SK-N-SH (cell line): ENCODE results near the gene CTSA. TPM values are rescaled to one million over a fixed set of nuclear protein-coding genes. Genes with fewer than 3 reads are reported as not detected.
"Not testable (repeated sequence)": the region's sequence is repeated elsewhere in the genome, so short reads cannot be mapped to it uniquely, and the experiment has no call there.

ENCODE experiments used
- CTCF ChIA-PET: fragments of 300-600, 350-600 bp; formaldehyde crosslinking; extraction: SDS; loops from one replicate; lab custom pipeline; 2021; lab: Yijun Ruan, JAX
- POLR2A ChIA-PET: fragments of 350-600 bp; sonication (Branson Sonifier 250); formaldehyde crosslinking; extraction: SDS; loops from one replicate; lab custom pipeline; 2020; ENCODE audit warnings: antibody characterized with exemption, inconsistent platforms; lab: Yijun Ruan, JAX
- DNase-seq: peaks from one replicate; pipeline ENCODE4 v3.0.0; 2012
- H2AFZ ChIP-seq: fragments of 200-600 bp; sonication (generic); 2 replicates; pipeline ENCODE4 v1.8.1; 2016; ENCODE audit warnings: antibody characterized with exemption, mild to moderate bottlenecking, low read depth
- H3F3A ChIP-seq: fragments of 200-600 bp; sonication (generic); replicated peaks from 2 replicates; pipeline ENCODE3; 2016; ENCODE audit warnings: antibody characterized with exemption, mild to moderate bottlenecking; ENCODE audit not compliant: insufficient read depth
- H3K27ac ChIP-seq, 2 experiments: fragments of 200-500 bp in 1 of 2; fragments of 200-600 bp in 1 of 2; sonication (Bioruptor generic) in 1 of 2; sonication (generic), shearing (Covaris generic) in 1 of 2; 2 replicates each; pipeline versions ENCODE4 v1.5.1 to v1.6.1; 2014 to 2016; ENCODE audit warnings: low read depth in 2 of 2, inconsistent platforms in 1 of 2, low read length in 1 of 2, mild to moderate bottlenecking in 1 of 2, mixed read lengths in 1 of 2
- H3K27me3 ChIP-seq: fragments of 200-600 bp; sonication (generic), shearing (Covaris generic); 2 replicates; pipeline ENCODE4 v1.6.1; 2016; ENCODE audit warnings: mixed run types; ENCODE audit not compliant: insufficient read depth
- H3K36me3 ChIP-seq, 2 experiments: fragments of 200-500 bp in 1 of 2; fragments of 200-600 bp in 1 of 2; sonication (Bioruptor generic) in 1 of 2; sonication (generic) in 1 of 2; replicated peaks in 1 of 2; 2 replicates each; pipeline versions ENCODE3 to v1.5.1; 2014 to 2016; ENCODE audit warnings: low read length in 1 of 2, mild to moderate bottlenecking in 1 of 2; ENCODE audit not compliant: insufficient read depth in 2 of 2, control insufficient read depth in 1 of 2
- H3K4me1 ChIP-seq, 2 experiments: fragments of 200-500 bp in 1 of 2; fragments of 200-600 bp in 1 of 2; sonication (Bioruptor generic) in 1 of 2; sonication (generic), shearing (Covaris generic) in 1 of 2; 2 replicates each; pipeline versions ENCODE4 v1.5.1 to v1.6.1; 2014 to 2016; ENCODE audit warnings: low read depth in 1 of 2, low read length in 1 of 2, mixed run types in 1 of 2; ENCODE audit not compliant: insufficient read depth in 2 of 2, control insufficient read depth in 1 of 2
- H3K4me2 ChIP-seq: fragments of 200-600 bp; sonication (generic), shearing (Covaris generic); 2 replicates; pipeline ENCODE4 v1.6.1; 2017; ENCODE audit warnings: mixed run types
- H3K4me3 ChIP-seq, 2 experiments: fragments of 200-500 bp in 1 of 2; fragments of 200-600 bp in 1 of 2; sonication (Bioruptor generic) in 1 of 2; sonication (generic), shearing (Covaris generic) in 1 of 2; 2 replicates each; pipeline versions ENCODE4 v1.5.1 to v1.8.1; 2014 to 2016; ENCODE audit warnings: low read depth in 2 of 2, inconsistent platforms in 1 of 2, low read length in 1 of 2, mild to moderate bottlenecking in 1 of 2, mixed read lengths in 1 of 2, moderate library complexity in 1 of 2
- H3K79me2 ChIP-seq: fragments of 200-600 bp; sonication (generic); 2 replicates; pipeline ENCODE4 v1.8.1; 2017; ENCODE audit warnings: mild to moderate bottlenecking; ENCODE audit not compliant: insufficient read depth
- H3K9ac ChIP-seq: fragments of 200-600 bp; sonication (generic); 2 replicates; pipeline ENCODE4 v1.6.1; 2017; ENCODE audit warnings: mixed run types
- H3K9me2 ChIP-seq: fragments of 200-600 bp; sonication (generic); 2 replicates; pipeline ENCODE4 v1.6.1; 2017; ENCODE audit warnings: mixed run types
- H3K9me3 ChIP-seq: fragments of 200-600 bp; sonication (generic); 2 replicates; pipeline ENCODE4 v1.6.1; 2017; ENCODE audit warnings: mixed run types, mild to moderate bottlenecking, moderate library complexity
- H4K20me1 ChIP-seq: fragments of 200-600 bp; sonication (generic); 2 replicates; pipeline ENCODE4 v1.6.1; 2017; ENCODE audit warnings: mild to moderate bottlenecking, mixed run types; ENCODE audit not compliant: insufficient read depth
- EZH2phosphoT487 ChIP-seq: fragments of 200-600 bp; sonication (generic); IDR thresholded peaks from 2 replicates; pipeline ENCODE4 v1.6.1; 2017; ENCODE audit warnings: low read depth, mixed run types, mild to moderate bottlenecking, antibody characterized with exemption, moderate library complexity, borderline replicate concordance
- FOXJ3 ChIP-seq: sonication (generic); formaldehyde crosslinking; IDR thresholded peaks from 2 replicates; pipeline ENCODE4 v1.5.1; 2020; ENCODE audit warnings: mild to moderate bottlenecking, missing genetic modification reagents
- FOXM1 ChIP-seq: IDR thresholded peaks from 2 replicates; pipeline ENCODE4 v1.4.0; 2012; ENCODE audit warnings: low read depth, mild to moderate bottlenecking
- JUND ChIP-seq: IDR thresholded peaks from 2 replicates; pipeline ENCODE4 v1.4.0; 2012
- NFIC ChIP-seq: IDR thresholded peaks from 2 replicates; pipeline ENCODE4 v1.4.0; 2012; ENCODE audit warnings: borderline replicate concordance
- NRF1 ChIP-seq: IDR thresholded peaks from 2 replicates; pipeline ENCODE4 v1.6.1; 2012; ENCODE audit warnings: low read depth, mild to moderate bottlenecking, low read length
- RAD21 ChIP-seq: IDR thresholded peaks from 2 replicates; pipeline ENCODE4 v1.6.1; 2012; ENCODE audit warnings: mild to moderate bottlenecking, low read length
- RFX5 ChIP-seq: IDR thresholded peaks from 2 replicates; pipeline ENCODE4 v1.6.1; 2012; ENCODE audit warnings: mild to moderate bottlenecking, improper control_type of control experiment, low read length
- TAF1 ChIP-seq: IDR thresholded peaks from 2 replicates; pipeline ENCODE4 v1.6.1; 2012; ENCODE audit warnings: low read depth, mild to moderate bottlenecking, low read length, moderate library complexity, borderline replicate concordance
- USF1 ChIP-seq: IDR thresholded peaks from 2 replicates; pipeline ENCODE4 v1.4.0; 2012; ENCODE audit warnings: low read depth, borderline replicate concordance
- WGBS: methylation state at CpG from one replicate; pipeline ENCODE4 v1.1.6; 2017; ENCODE audit warnings: low lambda C conversion rate; 5-methylcytosine and 5-hydroxymethylcytosine counted together
- polyA plus RNA-seq, 3 experiments: library from polyadenylated mRNA; depleted of rRNA; stranded (reverse); fragments of >200 nt; gene quantifications; 2 replicates each; pipeline ENCODE4 v1.2.3, GENCODE V29; 2012
- TF ChIP-seq, protein P1 (sequence below): IDR thresholded peaks from 2 replicates; pipeline ENCODE4 v1.6.1; 2012; ENCODE audit warnings: mild to moderate bottlenecking, low read depth, low read length, moderate library complexity
- TF ChIP-seq, protein P2 (sequence below): IDR thresholded peaks from 2 replicates; pipeline ENCODE4 v1.4.0; 2012; ENCODE audit warnings: low read depth
- TF ChIP-seq, protein P3 (sequence below): IDR thresholded peaks from 2 replicates; pipeline ENCODE4 v1.4.0; 2012; ENCODE audit warnings: low read depth, borderline replicate concordance

Gene CTSA
- polyA plus RNA-seq, 1 of the 3 experiments (the other 2 are of a cell fraction), result 338 TPM

GRCh38 chr20:45898285-45898684 is 7.2 kb downstream of the CTSA start:
- DNase-seq, result no peak
- no peaks in the 10 kb centered on the region for H3K9me3 ChIP-seq
- 94% methylated on average over 11 of the region's 12 CpGs for WGBS
- CTCF ChIA-PET, result interaction anchor here (0.9 kb wide), 1 partner anchor 99 kb away, joined by 3 read pairs; no protein-coding TSS in a partner anchor
- no peaks in the 10 kb centered on the region for H3K4me1 ChIP-seq
- H3K27me3 ChIP-seq, result no peaks in the 10 kb centered on the region
- H3K36me3 ChIP-seq, result peaks cover 24 to 46% of the 10 kb centered on the region in 2 experiments
- H3K27ac ChIP-seq, result no peak overlapping the region
- H3K79me2 ChIP-seq, result no peaks in the 10 kb centered on the region; the same call in 1 of the 2 replicates
- H3F3A ChIP-seq, result peaks cover 13% of the 10 kb centered on the region
- H4K20me1 ChIP-seq, result no peaks in the 10 kb centered on the region
- no peak overlapping the region for H3K4me2 ChIP-seq
- no peak overlapping the region for H3K4me3 ChIP-seq
- TF ChIP-seq FOXJ3 (CRISPR knock-in tag) (no peak), JUND (no peak)
- TF ChIP-seq, protein P1, sequence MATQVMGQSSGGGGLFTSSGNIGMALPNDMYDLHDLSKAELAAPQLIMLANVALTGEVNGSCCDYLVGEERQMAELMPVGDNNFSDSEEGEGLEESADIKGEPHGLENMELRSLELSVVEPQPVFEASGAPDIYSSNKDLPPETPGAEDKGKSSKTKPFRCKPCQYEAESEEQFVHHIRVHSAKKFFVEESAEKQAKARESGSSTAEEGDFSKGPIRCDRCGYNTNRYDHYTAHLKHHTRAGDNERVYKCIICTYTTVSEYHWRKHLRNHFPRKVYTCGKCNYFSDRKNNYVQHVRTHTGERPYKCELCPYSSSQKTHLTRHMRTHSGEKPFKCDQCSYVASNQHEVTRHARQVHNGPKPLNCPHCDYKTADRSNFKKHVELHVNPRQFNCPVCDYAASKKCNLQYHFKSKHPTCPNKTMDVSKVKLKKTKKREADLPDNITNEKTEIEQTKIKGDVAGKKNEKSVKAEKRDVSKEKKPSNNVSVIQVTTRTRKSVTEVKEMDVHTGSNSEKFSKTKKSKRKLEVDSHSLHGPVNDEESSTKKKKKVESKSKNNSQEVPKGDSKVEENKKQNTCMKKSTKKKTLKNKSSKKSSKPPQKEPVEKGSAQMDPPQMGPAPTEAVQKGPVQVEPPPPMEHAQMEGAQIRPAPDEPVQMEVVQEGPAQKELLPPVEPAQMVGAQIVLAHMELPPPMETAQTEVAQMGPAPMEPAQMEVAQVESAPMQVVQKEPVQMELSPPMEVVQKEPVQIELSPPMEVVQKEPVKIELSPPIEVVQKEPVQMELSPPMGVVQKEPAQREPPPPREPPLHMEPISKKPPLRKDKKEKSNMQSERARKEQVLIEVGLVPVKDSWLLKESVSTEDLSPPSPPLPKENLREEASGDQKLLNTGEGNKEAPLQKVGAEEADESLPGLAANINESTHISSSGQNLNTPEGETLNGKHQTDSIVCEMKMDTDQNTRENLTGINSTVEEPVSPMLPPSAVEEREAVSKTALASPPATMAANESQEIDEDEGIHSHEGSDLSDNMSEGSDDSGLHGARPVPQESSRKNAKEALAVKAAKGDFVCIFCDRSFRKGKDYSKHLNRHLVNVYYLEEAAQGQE, result no peak
- H3K9ac ChIP-seq, result no peak overlapping the region
- H3K9me2 ChIP-seq, result no peaks in the 10 kb centered on the region
- POLR2A ChIA-PET, result interaction anchor here (0.8 kb wide), 1 partner anchor 100 kb away, joined by 3 read pairs; no protein-coding TSS in a partner anchor
- H2AFZ ChIP-seq, result no peak overlapping the region

GRCh38 chr20:45899046-45899835 is 8.1 kb downstream of the CTSA start:
- H3K79me2 ChIP-seq, result no peaks in the 10 kb centered on the region; the same call in 1 of the 2 replicates
- POLR2A ChIA-PET, result interaction anchor here (0.5 to 0.8 kb wide), 4 partner anchors 9 to 100 kb away, joined by 3 to 4 read pairs (median 3); no protein-coding TSS in a partner anchor
- no peaks in the 10 kb centered on the region for H4K20me1 ChIP-seq
- no peaks in the 10 kb centered on the region for H3K4me1 ChIP-seq
- H3K4me2 ChIP-seq, result no peak overlapping the region
- no peak overlapping the region for H3K9ac ChIP-seq
- TF ChIP-seq NFIC (no peak), TAF1 (no peak), FOXM1 (no peak), JUND (no peak), NRF1 (no peak), EZH2phosphoT487 (no peak), RAD21 (no peak), FOXJ3 (CRISPR knock-in tag) (no peak), RFX5 (no peak), USF1 (no peak)
- TF ChIP-seq, protein P2, sequence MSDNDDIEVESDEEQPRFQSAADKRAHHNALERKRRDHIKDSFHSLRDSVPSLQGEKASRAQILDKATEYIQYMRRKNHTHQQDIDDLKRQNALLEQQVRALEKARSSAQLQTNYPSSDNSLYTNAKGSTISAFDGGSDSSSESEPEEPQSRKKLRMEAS, result no peak
- TF ChIP-seq, protein P3, sequence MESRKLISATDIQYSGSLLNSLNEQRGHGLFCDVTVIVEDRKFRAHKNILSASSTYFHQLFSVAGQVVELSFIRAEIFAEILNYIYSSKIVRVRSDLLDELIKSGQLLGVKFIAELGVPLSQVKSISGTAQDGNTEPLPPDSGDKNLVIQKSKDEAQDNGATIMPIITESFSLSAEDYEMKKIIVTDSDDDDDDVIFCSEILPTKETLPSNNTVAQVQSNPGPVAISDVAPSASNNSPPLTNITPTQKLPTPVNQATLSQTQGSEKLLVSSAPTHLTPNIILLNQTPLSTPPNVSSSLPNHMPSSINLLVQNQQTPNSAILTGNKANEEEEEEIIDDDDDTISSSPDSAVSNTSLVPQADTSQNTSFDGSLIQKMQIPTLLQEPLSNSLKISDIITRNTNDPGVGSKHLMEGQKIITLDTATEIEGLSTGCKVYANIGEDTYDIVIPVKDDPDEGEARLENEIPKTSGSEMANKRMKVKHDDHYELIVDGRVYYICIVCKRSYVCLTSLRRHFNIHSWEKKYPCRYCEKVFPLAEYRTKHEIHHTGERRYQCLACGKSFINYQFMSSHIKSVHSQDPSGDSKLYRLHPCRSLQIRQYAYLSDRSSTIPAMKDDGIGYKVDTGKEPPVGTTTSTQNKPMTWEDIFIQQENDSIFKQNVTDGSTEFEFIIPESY, result no peak
- TF ChIP-seq, all 33 proteins: peak for 0
- Histone ChIP-seq H3F3A (peaks cover 16% of the 10 kb centered on the region), H3K9me2 (no peaks in the 10 kb centered on the region), H3K9me3 (no peaks in the 10 kb centered on the region), H3K36me3 (peaks cover 29 to 49% of the 10 kb centered on the region in 2 experiments), H2AFZ (no peak overlapping the region), H3K27ac (no peak overlapping the region), H3K27me3 (no peaks in the 10 kb centered on the region), H3K4me3 (no peak overlapping the region)
- WGBS, result 86% methylated on average over 10 of the region's 13 CpGs
- CTCF ChIA-PET, result interaction anchor here (1.1 to 4.2 kb wide), 2 partner anchors 8 to 100 kb away, joined by 3 to 16 read pairs; partner anchors contain the start of genes CTSA and NEURL2
- no peak for DNase-seq

DNA sequence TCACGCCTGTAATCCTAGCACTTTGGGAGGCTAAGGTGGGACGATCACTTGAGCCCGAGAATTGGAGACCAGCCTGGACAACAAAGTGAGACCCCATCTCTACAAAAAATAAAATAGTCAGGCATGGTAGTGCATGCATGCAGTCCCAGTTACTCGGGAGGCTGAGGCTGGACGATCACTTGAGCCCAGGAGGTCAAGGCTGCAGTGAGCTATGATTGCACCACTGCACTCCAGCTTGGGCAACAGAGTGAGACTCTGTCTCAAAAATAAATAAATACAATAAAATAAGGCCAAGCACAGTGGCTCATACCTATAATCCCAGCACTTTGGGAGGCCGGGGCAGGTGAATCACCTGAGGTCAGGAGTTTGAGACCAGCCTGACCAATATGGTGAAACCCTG is 10.2 kb downstream of the CTSA start:
- H3K9ac ChIP-seq, H3K27ac ChIP-seq, H2AFZ ChIP-seq, POLR2A ChIA-PET, H3K9me2 ChIP-seq, H3K4me1 ChIP-seq, H3K4me3 ChIP-seq, DNase-seq, H4K20me1 ChIP-seq, H3K79me2 ChIP-seq, H3K4me2 ChIP-seq, H3K9me3 ChIP-seq, H3K27me3 ChIP-seq: not testable (repeated sequence)
- Histone ChIP-seq H3F3A (peaks cover 20% of the 10 kb centered on the region), H3K36me3 (peaks cover 26 to 55% of the 10 kb centered on the region in 2 experiments)
- CTCF ChIA-PET, result interaction anchor here (4.2 kb wide), 1 partner anchor 10 kb away, joined by 16 read pairs; the partner anchor contains the start of genes CTSA and NEURL2
- 100% methylated on average over 6 of the region's 6 CpGs for WGBS
